ENCODE data around the gene RS1. TPM values are rescaled to one million over a fixed set of nuclear protein-coding genes. Genes with fewer than 3 reads are reported as not detected.

Gene RS1
- total and polyA plus RNA-seq, 2 of the 4 experiments (the other 2 are of a cell fraction): not detected

DNA sequence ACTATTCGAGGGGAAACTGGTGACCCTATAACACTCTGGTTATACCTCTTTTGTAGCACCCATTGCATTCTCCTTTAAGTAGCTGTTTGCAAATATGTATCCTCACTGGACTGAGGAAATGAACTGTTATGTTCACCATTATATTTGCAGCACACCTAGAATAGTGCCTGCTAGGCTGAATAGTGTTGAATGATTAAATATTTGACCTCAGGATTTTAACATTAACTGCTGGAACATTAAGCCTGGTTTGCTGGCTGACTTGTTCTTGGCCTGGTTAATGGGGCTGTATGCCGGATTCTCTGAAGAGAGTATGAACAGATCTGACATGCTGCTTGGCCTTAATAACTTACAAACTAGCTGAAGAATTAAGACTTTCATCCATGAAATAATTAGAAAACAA is 80.1 kb downstream of the RS1 start:
- Histone ChIP-seq H2AK9ac (replicated peaks; ENCODE audit: low read depth, low read length, poor library complexity) (no peak overlapping the region), H2BK5ac (ENCODE audit: low read depth, low read length, poor library complexity, severe bottlenecking) (no peak overlapping the region), H4K91ac (ENCODE audit: insufficient read depth, low read depth, low read length) (no peak overlapping the region), H3K4me1 (ENCODE audit: control insufficient read depth, insufficient read depth, low read length) (no peaks in the 10 kb centered on the region), H3K9ac (ENCODE audit: low read depth, low read length) (no peak overlapping the region), H3K9me1 (ENCODE audit: insufficient read depth, low read length) (no peaks in the 10 kb centered on the region), H3K56ac (ENCODE audit: extremely low read depth, insufficient read depth, low read length) (no peak overlapping the region), H3K27ac (ENCODE audit: insufficient read depth, low read length) (no peak overlapping the region), H3K36me3 (ENCODE audit: control insufficient read depth, insufficient read depth, low read length) (no peaks in the 10 kb centered on the region), H3K23ac (ENCODE audit: low read depth, low read length) (no peak overlapping the region), H2AK5ac (ENCODE audit: low read depth, low read length) (no peak overlapping the region), H3K4me2 (ENCODE audit: low read depth, low read length) (no peak overlapping the region), H3K14ac (replicated peaks; ENCODE audit: low read depth, low read length) (no peak overlapping the region), H2BK20ac (ENCODE audit: low read depth, low read length) (no peak overlapping the region), H2BK15ac (ENCODE audit: low read depth, low read length) (no peak overlapping the region), H3K18ac (ENCODE audit: low read depth, low read length) (no peak overlapping the region), H3K9me3 (ENCODE audit: control insufficient read depth, insufficient read depth, low read length) (no peaks in the 10 kb centered on the region), H3K79me1 (ENCODE audit: low read depth in 1 of 2, low read length in 2 of 2) (no peaks in the 10 kb centered on the region), H3K4me3 (ENCODE audit: insufficient read depth, low read depth, low read length) (no peak overlapping the region), H2BK120ac (ENCODE audit: low read depth, low read length) (no peak overlapping the region), H4K8ac (ENCODE audit: low read depth in 2 of 2, low read length in 2 of 2) (no peak overlapping the region), H2AFZ (replicated peaks; ENCODE audit: low read length, poor library complexity) (no peak overlapping the region), H3K4ac (ENCODE audit: low read depth, low read length) (no peak overlapping the region), H4K20me1 (ENCODE audit: insufficient read depth, low read length) (no peaks in the 10 kb centered on the region), H4K5ac (ENCODE audit: low read depth, low read length) (no peak overlapping the region), H3K27me3 (ENCODE audit: control insufficient read depth, insufficient read depth, low read length) (no peaks in the 10 kb centered on the region)
- ATAC-seq (ENCODE audit: low read depth) (no peak), DNase-seq (no peak)
- intact Hi-C loops (cut with micrococcal nuclease): no loop called here
- WGBS, 2 experiments (ENCODE audit: extremely low coverage in 2 of 2, insufficient read length in 1 of 2): no CpG with 5 or more reads among the region's 2 CpGs
- no peak for TF ChIP-seq MXI1 (IDR thresholded peaks at IDR 0.05; ENCODE audit: borderline replicate concordance, low read depth, low read length)
- TF ChIP-seq, protein P1, sequence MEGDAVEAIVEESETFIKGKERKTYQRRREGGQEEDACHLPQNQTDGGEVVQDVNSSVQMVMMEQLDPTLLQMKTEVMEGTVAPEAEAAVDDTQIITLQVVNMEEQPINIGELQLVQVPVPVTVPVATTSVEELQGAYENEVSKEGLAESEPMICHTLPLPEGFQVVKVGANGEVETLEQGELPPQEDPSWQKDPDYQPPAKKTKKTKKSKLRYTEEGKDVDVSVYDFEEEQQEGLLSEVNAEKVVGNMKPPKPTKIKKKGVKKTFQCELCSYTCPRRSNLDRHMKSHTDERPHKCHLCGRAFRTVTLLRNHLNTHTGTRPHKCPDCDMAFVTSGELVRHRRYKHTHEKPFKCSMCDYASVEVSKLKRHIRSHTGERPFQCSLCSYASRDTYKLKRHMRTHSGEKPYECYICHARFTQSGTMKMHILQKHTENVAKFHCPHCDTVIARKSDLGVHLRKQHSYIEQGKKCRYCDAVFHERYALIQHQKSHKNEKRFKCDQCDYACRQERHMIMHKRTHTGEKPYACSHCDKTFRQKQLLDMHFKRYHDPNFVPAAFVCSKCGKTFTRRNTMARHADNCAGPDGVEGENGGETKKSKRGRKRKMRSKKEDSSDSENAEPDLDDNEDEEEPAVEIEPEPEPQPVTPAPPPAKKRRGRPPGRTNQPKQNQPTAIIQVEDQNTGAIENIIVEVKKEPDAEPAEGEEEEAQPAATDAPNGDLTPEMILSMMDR (conservative IDR thresholded peaks at IDR 0.05; ENCODE audit: low read depth, low read length): no peak
- TF ChIP-seq MAFK (IDR thresholded peaks at IDR 0.05; ENCODE audit: low read depth, low read length): no peak
- no peak for TF ChIP-seq CHD1 (IDR thresholded peaks at IDR 0.05; ENCODE audit: low read depth, low read length)
- TF ChIP-seq POLR2A (IDR thresholded peaks at IDR 0.05; ENCODE audit: low read depth, low read length): no peak
- TF ChIP-seq BHLHE40 (IDR thresholded peaks at IDR 0.05; ENCODE audit: low read depth, low read length): no peak
- no peak for TF ChIP-seq SMC3 (IDR thresholded peaks at IDR 0.05; ENCODE audit: low read depth, low read length)
- in situ Hi-C loops (cut with MboI; ENCODE audit: low sequenced_read_pairs): no loop called here
- BruUV-seq (replicated peaks): no TSS peak
- POLR2A ChIA-PET (ENCODE audit: unreplicated experiment): no interaction called here
- CTCF ChIA-PET: no interaction called here
- dilution Hi-C loops (cut with HindIII; ENCODE audit: low sequenced_read_pairs, unreplicated experiment): no loop called here

Other genes with a start within 250 kb of the RS1 start
- 8.1 and 9.7 TPM in 2 replicates for gene CDKL5, start 246.5 kb downstream of the RS1 start, total RNA-seq (2012; rRNA removed)
- 2.7 and 3.5 TPM in 2 replicates for gene CDKL5, start 246.5 kb downstream of the RS1 start, polyA plus RNA-seq (2012; rRNA removed)
- not detected in 2 replicates for gene PPEF1, start 35.5 kb upstream of the RS1 start, total RNA-seq (2012; rRNA removed)
- gene PPEF1, start 35.5 kb upstream of the RS1 start, polyA plus RNA-seq (2012; rRNA removed): not detected in 2 replicates

Measured in IMR-90 (cell line).